GM23338 (cell line): Measurements from ENCODE around the gene HIVEP3. TPM values are rescaled to one million over a fixed set of nuclear protein-coding genes. Genes with fewer than 3 reads are reported as not detected.

ENCODE experiments used
- ATAC-seq: fragments of 200-7000 bp; cut with Tn5 transposase; 3 replicates; pipeline ENCODE4 v1.9.1; 2020
- DNase-seq: peaks from one replicate; pipeline ENCODE4 v3.0.0-alpha.2; 2015; ENCODE audit warnings: low spot score
- H2AFZ ChIP-seq: fragments of 200-600 bp; sonication (generic); 2 replicates; pipeline ENCODE4 v1.8.0; 2016; ENCODE audit warnings: antibody characterized with exemption, mild to moderate bottlenecking, moderate library complexity
- H3F3A ChIP-seq: fragments of 200-600 bp; sonication (generic); replicated peaks from 2 replicates; pipeline ENCODE4 v1.8.0; 2017; ENCODE audit warnings: antibody characterized with exemption, mixed run types, low read depth
- H3K27ac ChIP-seq: fragments of 200-600 bp; sonication (generic); 2 replicates; pipeline ENCODE4 v1.6.1; 2016; ENCODE audit warnings: low read depth
- H3K27me3 ChIP-seq: fragments of 200-600 bp; sonication (generic); 2 replicates; pipeline ENCODE4 v1.8.0; 2016; ENCODE audit warnings: mild to moderate bottlenecking, mixed run types, moderate library complexity; ENCODE audit not compliant: insufficient read depth
- H3K36me3 ChIP-seq: fragments of 200-600 bp; sonication (generic); 2 replicates; pipeline ENCODE4 v1.8.0; 2016; ENCODE audit warnings: mild to moderate bottlenecking; ENCODE audit not compliant: insufficient read depth
- H3K4me1 ChIP-seq: fragments of 200-600 bp; sonication (generic); 2 replicates; pipeline ENCODE4 v1.8.0; 2016; ENCODE audit warnings: mild to moderate bottlenecking, moderate library complexity; ENCODE audit not compliant: insufficient read depth
- H3K4me2 ChIP-seq: fragments of 200-600 bp; sonication (generic); 2 replicates; pipeline ENCODE4 v1.7.1; 2017; ENCODE audit warnings: mixed run types
- H3K4me3 ChIP-seq: fragments of 200-600 bp; sonication (generic); 2 replicates; pipeline ENCODE4 v1.6.1; 2016; ENCODE audit warnings: mixed run types
- H3K79me2 ChIP-seq: fragments of 200-600 bp; sonication (generic); replicated peaks from 2 replicates; pipeline ENCODE4 v1.8.0; 2017; ENCODE audit warnings: mild to moderate bottlenecking; ENCODE audit not compliant: insufficient read depth
- H3K9me2 ChIP-seq: fragments of 200-600 bp; sonication (generic); 2 replicates; pipeline ENCODE4 v1.8.0; 2017; ENCODE audit not compliant: insufficient read depth
- H4K20me1 ChIP-seq: fragments of 200-600 bp; sonication (generic); replicated peaks from 2 replicates; pipeline ENCODE4 v1.8.0; 2017; ENCODE audit warnings: mild to moderate bottlenecking; ENCODE audit not compliant: insufficient read depth
- H3K27ac Mint-ChIP-seq: 2 replicates; pipeline ENCODE4 v1.8.0; 2020; ENCODE audit warnings: inconsistent platforms, mild to moderate bottlenecking, moderate library complexity, mixed read lengths
- H3K27me3 Mint-ChIP-seq: 3 replicates; pipeline ENCODE4 v1.8.0; 2022; ENCODE audit warnings: low read depth, mild to moderate bottlenecking, moderate library complexity, mixed read lengths, inconsistent platforms; ENCODE audit not compliant: insufficient read depth, poor library complexity
- H3K36me3 Mint-ChIP-seq: 3 replicates; pipeline ENCODE4 v1.8.0; 2021; ENCODE audit warnings: low read depth, mild to moderate bottlenecking, inconsistent platforms, moderate library complexity, mixed read lengths
- H3K4me1 Mint-ChIP-seq: 3 replicates; pipeline ENCODE4 v1.8.0; 2020; ENCODE audit warnings: mild to moderate bottlenecking, inconsistent platforms, mixed read lengths
- H3K4me3 Mint-ChIP-seq: 3 replicates; pipeline ENCODE4 v1.8.0; 2021; ENCODE audit warnings: moderate library complexity, mild to moderate bottlenecking, inconsistent platforms, mixed read lengths
- H3K9me3 Mint-ChIP-seq: 3 replicates; pipeline ENCODE4 v1.8.0; 2020; ENCODE audit warnings: moderate library complexity, mild to moderate bottlenecking, inconsistent platforms, mixed read lengths
- CREB1 ChIP-seq: fragments of 250-450 bp; sonication (Bioruptor Pico); IDR thresholded peaks from 2 replicates; pipeline ENCODE4 v1.5.0; 2020; ENCODE audit warnings: low read depth, mild to moderate bottlenecking, moderate library complexity
- EZH2 ChIP-seq: fragments of 200-600 bp; sonication (generic); IDR thresholded peaks from one replicate; pipeline ENCODE4 v1.8.0; 2017; ENCODE audit warnings: antibody characterized with exemption, mild to moderate bottlenecking, low read depth; ENCODE audit not compliant: unreplicated experiment
- EZH2phosphoT487 ChIP-seq: fragments of 200-600 bp; sonication (generic); IDR thresholded peaks from one replicate; pipeline ENCODE4 v1.8.1; 2018; ENCODE audit warnings: antibody characterized with exemption; ENCODE audit not compliant: unreplicated experiment
- JUNB ChIP-seq: IDR thresholded peaks from one replicate; pipeline ENCODE4 v1.6.1; 2016; ENCODE audit warnings: antibody characterized with exemption; ENCODE audit not compliant: unreplicated experiment
- NANOG ChIP-seq: IDR thresholded peaks from 2 replicates; pipeline ENCODE4 v1.6.1; 2016; ENCODE audit warnings: antibody characterized with exemption, borderline replicate concordance
- POLR2AphosphoS5 ChIP-seq: IDR thresholded peaks from 2 replicates; pipeline ENCODE4 v1.6.1; 2016; ENCODE audit warnings: antibody characterized with exemption, low read depth
- STAT1 ChIP-seq: IDR thresholded peaks from one replicate; pipeline ENCODE4 v1.6.1; 2016; ENCODE audit warnings: antibody characterized with exemption; ENCODE audit not compliant: unreplicated experiment
- ZNF114 ChIP-seq: fragments of 250-450 bp; sonication (Bioruptor Pico); IDR thresholded peaks from 2 replicates; pipeline ENCODE4 v1.5.0; 2020; ENCODE audit warnings: mild to moderate bottlenecking, moderate library complexity
- ZNF331 ChIP-seq: fragments of 250-450 bp; sonication (Bioruptor Pico); IDR thresholded peaks from 2 replicates; pipeline ENCODE4 v1.5.0; 2020; ENCODE audit warnings: low read depth, mild to moderate bottlenecking, moderate library complexity
- polyA plus RNA-seq: library from polyadenylated mRNA; unstranded; fragments of >200 nt; fragmentation: Nextera tagmentation; extraction: Ambion mirVana; gene quantifications from 2 replicates; pipeline ENCODE4 v1.2.1, GENCODE V29; 2016
- total RNA-seq: library from RNA; depleted of rRNA; stranded (reverse); fragments of >200 nt; shearing (Covaris generic); gene quantifications from 2 replicates; pipeline ENCODE4 v1.2.3, GENCODE V29; 2014
- TF ChIP-seq, protein P1 (sequence below): fragments of 250-450 bp; sonication (Bioruptor Pico); IDR thresholded peaks from 2 replicates; pipeline ENCODE4 v1.5.0; 2020; ENCODE audit warnings: mild to moderate bottlenecking, moderate library complexity
- TF ChIP-seq, protein P2 (sequence below), 2 experiments: fragments of 200-600 bp in 1 of 2; sonication (generic) in 1 of 2; conservative IDR thresholded peaks; 2 replicates each; pipeline versions ENCODE4 v1.5.1 to v1.6.1; 2016 to 2017; ENCODE audit warnings: antibody characterized with exemption in 2 of 2, low read depth in 2 of 2, mild to moderate bottlenecking in 2 of 2, moderate library complexity in 1 of 2
- TF ChIP-seq, protein P3 (sequence below): IDR thresholded peaks from 2 replicates; pipeline ENCODE4 v1.6.1; 2016; ENCODE audit warnings: antibody characterized with exemption
- TF ChIP-seq, protein P4 (sequence below): IDR thresholded peaks from one replicate; pipeline ENCODE4 v1.6.1; 2018; ENCODE audit warnings: antibody characterized with exemption; ENCODE audit not compliant: unreplicated experiment

Gene HIVEP3
- total and polyA plus RNA-seq, 2 experiments from 2014 or later = 0.14 to 0.24 TPM

DNA sequence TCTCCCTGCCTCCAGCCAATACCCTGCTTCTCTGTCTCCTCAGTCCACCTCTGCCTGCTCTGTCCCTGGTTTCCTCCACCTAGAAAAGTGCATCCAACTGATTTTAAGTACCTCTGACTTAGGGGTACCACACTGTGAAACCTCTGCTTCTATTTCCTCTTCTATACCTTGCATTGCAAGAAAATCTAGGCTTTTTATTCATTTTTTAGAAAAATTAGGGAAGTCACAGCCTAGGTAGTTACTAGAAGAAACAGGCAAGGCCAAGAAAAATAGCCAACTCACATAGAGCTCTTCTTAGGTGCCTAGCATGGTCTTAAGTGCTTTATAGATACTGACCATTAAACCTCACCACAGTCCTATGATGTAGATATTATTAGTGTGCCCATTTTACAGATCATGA is 39.1 kb downstream of the HIVEP3 start:
- Mint-ChIP-seq H3K27ac (no peak overlapping the region), H3K4me3 (no peak overlapping the region), H3K36me3 (no peaks in the 10 kb centered on the region), H3K9me3 (no peaks in the 10 kb centered on the region; the same call in 2 of the 3 replicates), H3K4me1 (peaks cover 41% of the 10 kb centered on the region), H3K27me3 (peaks cover 9% of the 10 kb centered on the region)
- Histone ChIP-seq H3K79me2 (no peaks in the 10 kb centered on the region), H3K27ac (no peak overlapping the region), H3K4me1 (peaks cover 23% of the 10 kb centered on the region), H4K20me1 (no peaks in the 10 kb centered on the region), H2AFZ (no peak overlapping the region), H3F3A (no peaks in the 10 kb centered on the region), H3K4me2 (no peak overlapping the region), H3K9me2 (no peaks in the 10 kb centered on the region), H3K36me3 (no peaks in the 10 kb centered on the region), H3K4me3 (no peak overlapping the region), H3K27me3 (no peaks in the 10 kb centered on the region)
- TF ChIP-seq, protein P1, sequence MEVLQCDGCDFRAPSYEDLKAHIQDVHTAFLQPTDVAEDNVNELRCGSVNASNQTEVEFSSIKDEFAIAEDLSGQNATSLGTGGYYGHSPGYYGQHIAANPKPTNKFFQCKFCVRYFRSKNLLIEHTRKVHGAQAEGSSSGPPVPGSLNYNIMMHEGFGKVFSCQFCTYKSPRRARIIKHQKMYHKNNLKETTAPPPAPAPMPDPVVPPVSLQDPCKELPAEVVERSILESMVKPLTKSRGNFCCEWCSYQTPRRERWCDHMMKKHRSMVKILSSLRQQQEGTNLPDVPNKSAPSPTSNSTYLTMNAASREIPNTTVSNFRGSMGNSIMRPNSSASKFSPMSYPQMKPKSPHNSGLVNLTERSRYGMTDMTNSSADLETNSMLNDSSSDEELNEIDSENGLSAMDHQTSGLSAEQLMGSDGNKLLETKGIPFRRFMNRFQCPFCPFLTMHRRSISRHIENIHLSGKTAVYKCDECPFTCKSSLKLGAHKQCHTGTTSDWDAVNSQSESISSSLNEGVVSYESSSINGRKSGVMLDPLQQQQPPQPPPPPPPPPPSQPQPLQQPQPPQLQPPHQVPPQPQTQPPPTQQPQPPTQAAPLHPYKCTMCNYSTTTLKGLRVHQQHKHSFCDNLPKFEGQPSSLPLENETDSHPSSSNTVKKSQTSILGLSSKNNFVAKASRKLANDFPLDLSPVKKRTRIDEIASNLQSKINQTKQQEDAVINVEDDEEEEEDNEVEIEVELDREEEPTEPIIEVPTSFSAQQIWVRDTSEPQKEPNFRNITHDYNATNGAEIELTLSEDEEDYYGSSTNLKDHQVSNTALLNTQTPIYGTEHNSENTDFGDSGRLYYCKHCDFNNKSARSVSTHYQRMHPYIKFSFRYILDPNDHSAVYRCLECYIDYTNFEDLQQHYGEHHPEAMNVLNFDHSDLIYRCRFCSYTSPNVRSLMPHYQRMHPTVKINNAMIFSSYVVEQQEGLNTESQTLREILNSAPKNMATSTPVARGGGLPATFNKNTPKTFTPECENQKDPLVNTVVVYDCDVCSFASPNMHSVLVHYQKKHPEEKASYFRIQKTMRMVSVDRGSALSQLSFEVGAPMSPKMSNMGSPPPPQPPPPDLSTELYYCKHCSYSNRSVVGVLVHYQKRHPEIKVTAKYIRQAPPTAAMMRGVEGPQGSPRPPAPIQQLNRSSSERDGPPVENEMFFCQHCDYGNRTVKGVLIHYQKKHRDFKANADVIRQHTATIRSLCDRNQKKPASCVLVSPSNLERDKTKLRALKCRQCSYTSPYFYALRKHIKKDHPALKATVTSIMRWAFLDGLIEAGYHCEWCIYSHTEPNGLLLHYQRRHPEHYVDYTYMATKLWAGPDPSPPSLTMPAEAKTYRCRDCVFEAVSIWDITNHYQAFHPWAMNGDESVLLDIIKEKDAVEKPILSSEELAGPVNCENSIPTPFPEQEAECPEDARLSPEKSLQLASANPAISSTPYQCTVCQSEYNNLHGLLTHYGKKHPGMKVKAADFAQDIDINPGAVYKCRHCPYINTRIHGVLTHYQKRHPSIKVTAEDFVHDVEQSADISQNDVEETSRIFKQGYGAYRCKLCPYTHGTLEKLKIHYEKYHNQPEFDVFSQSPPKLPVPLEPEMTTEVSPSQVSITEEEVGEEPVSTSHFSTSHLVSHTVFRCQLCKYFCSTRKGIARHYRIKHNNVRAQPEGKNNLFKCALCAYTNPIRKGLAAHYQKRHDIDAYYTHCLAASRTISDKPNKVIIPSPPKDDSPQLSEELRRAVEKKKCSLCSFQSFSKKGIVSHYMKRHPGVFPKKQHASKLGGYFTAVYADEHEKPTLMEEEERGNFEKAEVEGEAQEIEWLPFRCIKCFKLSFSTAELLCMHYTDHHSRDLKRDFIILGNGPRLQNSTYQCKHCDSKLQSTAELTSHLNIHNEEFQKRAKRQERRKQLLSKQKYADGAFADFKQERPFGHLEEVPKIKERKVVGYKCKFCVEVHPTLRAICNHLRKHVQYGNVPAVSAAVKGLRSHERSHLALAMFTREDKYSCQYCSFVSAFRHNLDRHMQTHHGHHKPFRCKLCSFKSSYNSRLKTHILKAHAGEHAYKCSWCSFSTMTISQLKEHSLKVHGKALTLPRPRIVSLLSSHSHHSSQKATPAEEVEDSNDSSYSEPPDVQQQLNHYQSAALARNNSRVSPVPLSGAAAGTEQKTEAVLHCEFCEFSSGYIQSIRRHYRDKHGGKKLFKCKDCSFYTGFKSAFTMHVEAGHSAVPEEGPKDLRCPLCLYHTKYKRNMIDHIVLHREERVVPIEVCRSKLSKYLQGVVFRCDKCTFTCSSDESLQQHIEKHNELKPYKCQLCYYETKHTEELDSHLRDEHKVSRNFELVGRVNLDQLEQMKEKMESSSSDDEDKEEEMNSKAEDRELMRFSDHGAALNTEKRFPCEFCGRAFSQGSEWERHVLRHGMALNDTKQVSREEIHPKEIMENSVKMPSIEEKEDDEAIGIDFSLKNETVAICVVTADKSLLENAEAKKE = no peak
- no peak for TF ChIP-seq ZNF114
- TF ChIP-seq JUNB = no peak
- TF ChIP-seq STAT1 = no peak
- TF ChIP-seq, protein P2, sequence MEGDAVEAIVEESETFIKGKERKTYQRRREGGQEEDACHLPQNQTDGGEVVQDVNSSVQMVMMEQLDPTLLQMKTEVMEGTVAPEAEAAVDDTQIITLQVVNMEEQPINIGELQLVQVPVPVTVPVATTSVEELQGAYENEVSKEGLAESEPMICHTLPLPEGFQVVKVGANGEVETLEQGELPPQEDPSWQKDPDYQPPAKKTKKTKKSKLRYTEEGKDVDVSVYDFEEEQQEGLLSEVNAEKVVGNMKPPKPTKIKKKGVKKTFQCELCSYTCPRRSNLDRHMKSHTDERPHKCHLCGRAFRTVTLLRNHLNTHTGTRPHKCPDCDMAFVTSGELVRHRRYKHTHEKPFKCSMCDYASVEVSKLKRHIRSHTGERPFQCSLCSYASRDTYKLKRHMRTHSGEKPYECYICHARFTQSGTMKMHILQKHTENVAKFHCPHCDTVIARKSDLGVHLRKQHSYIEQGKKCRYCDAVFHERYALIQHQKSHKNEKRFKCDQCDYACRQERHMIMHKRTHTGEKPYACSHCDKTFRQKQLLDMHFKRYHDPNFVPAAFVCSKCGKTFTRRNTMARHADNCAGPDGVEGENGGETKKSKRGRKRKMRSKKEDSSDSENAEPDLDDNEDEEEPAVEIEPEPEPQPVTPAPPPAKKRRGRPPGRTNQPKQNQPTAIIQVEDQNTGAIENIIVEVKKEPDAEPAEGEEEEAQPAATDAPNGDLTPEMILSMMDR (conservative IDR thresholded peaks at IDR 0.05; ENCODE audit: low read depth in 2 of 2) = no peak
- no peak for TF ChIP-seq ZNF331 (CRISPR knock-in tag)
- no peak for TF ChIP-seq NANOG
- TF ChIP-seq EZH2 = no peak
- TF ChIP-seq, protein P3, sequence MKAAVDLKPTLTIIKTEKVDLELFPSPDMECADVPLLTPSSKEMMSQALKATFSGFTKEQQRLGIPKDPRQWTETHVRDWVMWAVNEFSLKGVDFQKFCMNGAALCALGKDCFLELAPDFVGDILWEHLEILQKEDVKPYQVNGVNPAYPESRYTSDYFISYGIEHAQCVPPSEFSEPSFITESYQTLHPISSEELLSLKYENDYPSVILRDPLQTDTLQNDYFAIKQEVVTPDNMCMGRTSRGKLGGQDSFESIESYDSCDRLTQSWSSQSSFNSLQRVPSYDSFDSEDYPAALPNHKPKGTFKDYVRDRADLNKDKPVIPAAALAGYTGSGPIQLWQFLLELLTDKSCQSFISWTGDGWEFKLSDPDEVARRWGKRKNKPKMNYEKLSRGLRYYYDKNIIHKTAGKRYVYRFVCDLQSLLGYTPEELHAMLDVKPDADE = no peak
- no peak for TF ChIP-seq CREB1
- no peak for TF ChIP-seq EZH2phosphoT487
- no peak for TF ChIP-seq POLR2AphosphoS5
- TF ChIP-seq, protein P4, sequence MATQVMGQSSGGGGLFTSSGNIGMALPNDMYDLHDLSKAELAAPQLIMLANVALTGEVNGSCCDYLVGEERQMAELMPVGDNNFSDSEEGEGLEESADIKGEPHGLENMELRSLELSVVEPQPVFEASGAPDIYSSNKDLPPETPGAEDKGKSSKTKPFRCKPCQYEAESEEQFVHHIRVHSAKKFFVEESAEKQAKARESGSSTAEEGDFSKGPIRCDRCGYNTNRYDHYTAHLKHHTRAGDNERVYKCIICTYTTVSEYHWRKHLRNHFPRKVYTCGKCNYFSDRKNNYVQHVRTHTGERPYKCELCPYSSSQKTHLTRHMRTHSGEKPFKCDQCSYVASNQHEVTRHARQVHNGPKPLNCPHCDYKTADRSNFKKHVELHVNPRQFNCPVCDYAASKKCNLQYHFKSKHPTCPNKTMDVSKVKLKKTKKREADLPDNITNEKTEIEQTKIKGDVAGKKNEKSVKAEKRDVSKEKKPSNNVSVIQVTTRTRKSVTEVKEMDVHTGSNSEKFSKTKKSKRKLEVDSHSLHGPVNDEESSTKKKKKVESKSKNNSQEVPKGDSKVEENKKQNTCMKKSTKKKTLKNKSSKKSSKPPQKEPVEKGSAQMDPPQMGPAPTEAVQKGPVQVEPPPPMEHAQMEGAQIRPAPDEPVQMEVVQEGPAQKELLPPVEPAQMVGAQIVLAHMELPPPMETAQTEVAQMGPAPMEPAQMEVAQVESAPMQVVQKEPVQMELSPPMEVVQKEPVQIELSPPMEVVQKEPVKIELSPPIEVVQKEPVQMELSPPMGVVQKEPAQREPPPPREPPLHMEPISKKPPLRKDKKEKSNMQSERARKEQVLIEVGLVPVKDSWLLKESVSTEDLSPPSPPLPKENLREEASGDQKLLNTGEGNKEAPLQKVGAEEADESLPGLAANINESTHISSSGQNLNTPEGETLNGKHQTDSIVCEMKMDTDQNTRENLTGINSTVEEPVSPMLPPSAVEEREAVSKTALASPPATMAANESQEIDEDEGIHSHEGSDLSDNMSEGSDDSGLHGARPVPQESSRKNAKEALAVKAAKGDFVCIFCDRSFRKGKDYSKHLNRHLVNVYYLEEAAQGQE = no peak
- ATAC-seq (no peak), DNase-seq (no peak)
